IMR-90 (cell line): ENCODE data around the gene KCNE2.

Source experiments
- CTCF ChIP-seq: conservative IDR thresholded peaks from 2 replicates; pipeline ENCODE4 v1.5.1; 2012; ENCODE audit warnings: mild to moderate bottlenecking, low read depth, low read length, improper control_type of control experiment
- FOS ChIP-seq: fragments of 150-350 bp; IDR thresholded peaks from 2 replicates; pipeline ENCODE4 v1.6.1; 2016; ENCODE audit warnings: low read depth, low read length
- MAZ ChIP-seq: IDR thresholded peaks from 2 replicates; pipeline ENCODE4 v1.6.1; 2012; ENCODE audit warnings: low read depth, mild to moderate bottlenecking, low read length, improper control_type of control experiment, moderate library complexity, borderline replicate concordance
- MXI1 ChIP-seq: IDR thresholded peaks from 2 replicates; pipeline ENCODE4 v1.6.1; 2012; ENCODE audit warnings: low read depth, mild to moderate bottlenecking, low read length, moderate library complexity, borderline replicate concordance
- POLR2A ChIP-seq: IDR thresholded peaks from 2 replicates; pipeline ENCODE4 v1.6.1; 2012; ENCODE audit warnings: mild to moderate bottlenecking, low read depth, low read length
- RCOR1 ChIP-seq: IDR thresholded peaks from 2 replicates; pipeline ENCODE4 v1.6.1; 2012; ENCODE audit warnings: mild to moderate bottlenecking, low read length, improper control_type of control experiment; ENCODE audit not compliant: insufficient replicate concordance
- RFX5 ChIP-seq: IDR thresholded peaks from 2 replicates; pipeline ENCODE4 v1.8.0; 2012; ENCODE audit warnings: low read depth, mild to moderate bottlenecking, low read length, moderate library complexity
- SMC3 ChIP-seq: fragments of 150-350 bp; IDR thresholded peaks from 2 replicates; pipeline ENCODE4 v1.6.1; 2016; ENCODE audit warnings: low read depth, mild to moderate bottlenecking, antibody characterized with exemption, low read length, moderate library complexity
- TF ChIP-seq, protein P1 (sequence below): fragments of 150-350 bp; IDR thresholded peaks from 2 replicates; pipeline ENCODE4 v1.6.1; 2016; ENCODE audit warnings: low read depth, mild to moderate bottlenecking, low read length, moderate library complexity, borderline replicate concordance

DNA sequence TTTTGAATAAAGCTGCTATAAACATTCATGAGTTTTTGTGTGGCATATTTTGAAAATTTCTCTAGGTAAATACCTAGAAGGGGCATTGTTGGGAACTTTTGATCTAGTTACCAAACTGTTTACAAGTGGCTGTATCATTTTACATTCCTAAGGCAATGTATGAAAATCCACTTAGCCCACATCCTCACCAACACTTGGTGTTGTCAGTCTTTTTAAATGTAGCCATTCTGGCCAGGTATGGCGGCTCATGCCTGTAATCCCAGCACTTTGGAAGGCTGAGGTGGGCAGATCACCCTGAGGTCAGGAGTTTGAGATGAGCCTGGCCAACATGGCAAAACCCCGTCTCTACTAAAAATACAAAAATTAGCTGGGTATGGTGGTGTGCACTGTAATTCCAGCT is 5.9 kb upstream of the KCNE2 start:
- TF ChIP-seq POLR2A, result no peak
- no peak for TF ChIP-seq RFX5
- no peak for TF ChIP-seq CTCF
- no peak for TF ChIP-seq MAZ
- no peak for TF ChIP-seq MXI1
- no peak for TF ChIP-seq RCOR1
- TF ChIP-seq, protein P1, sequence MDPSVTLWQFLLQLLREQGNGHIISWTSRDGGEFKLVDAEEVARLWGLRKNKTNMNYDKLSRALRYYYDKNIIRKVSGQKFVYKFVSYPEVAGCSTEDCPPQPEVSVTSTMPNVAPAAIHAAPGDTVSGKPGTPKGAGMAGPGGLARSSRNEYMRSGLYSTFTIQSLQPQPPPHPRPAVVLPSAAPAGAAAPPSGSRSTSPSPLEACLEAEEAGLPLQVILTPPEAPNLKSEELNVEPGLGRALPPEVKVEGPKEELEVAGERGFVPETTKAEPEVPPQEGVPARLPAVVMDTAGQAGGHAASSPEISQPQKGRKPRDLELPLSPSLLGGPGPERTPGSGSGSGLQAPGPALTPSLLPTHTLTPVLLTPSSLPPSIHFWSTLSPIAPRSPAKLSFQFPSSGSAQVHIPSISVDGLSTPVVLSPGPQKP, result no peak
- no peak for TF ChIP-seq SMC3
- TF ChIP-seq FOS, result no peak
